ENCODE results near the gene GDF7. TPM values are rescaled to one million over a fixed set of nuclear protein-coding genes. Genes with fewer than 3 reads are reported as not detected.

The GDF7 gene
- total RNA-seq, 1 experiment from 2014 or later, result 0.04 TPM

- no peaks in the 10 kb centered on the region; the same call in 1 of the 2 replicates for H3K27me3 Mint-ChIP-seq (ENCODE audit: low read depth)
- WGBS (ENCODE audit: extremely low coverage, insufficient read length, low lambda C conversion rate), result no CpG with 5 or more reads among the region's 14 CpGs
Observed at GRCh38 chr2:20640411-20641122, 26.4 kb upstream of the GDF7 start.

More at GRCh38 chr2:20640411-20641122, 26.4 kb upstream of the GDF7 start:
- Histone ChIP-seq H4K5ac (ENCODE audit: insufficient read length, low read depth, low read length) (no peak overlapping the region), H2BK15ac (ENCODE audit: low read depth, low read length) (no peak overlapping the region), H3K79me2 (ENCODE audit: insufficient read depth, low read length) (no peaks in the 10 kb centered on the region), H3K79me1 (ENCODE audit: insufficient read depth, low read depth, low read length, poor library complexity, severe bottlenecking) (no peaks in the 10 kb centered on the region), H3K18ac (ENCODE audit: insufficient read length, low read depth, low read length) (no peak overlapping the region), H3T11ph (ENCODE audit: low read length) (no peak overlapping the region), H3K14ac (ENCODE audit: insufficient read depth, low read length) (no peak overlapping the region), H3K23me2 (ENCODE audit: insufficient read length, low read depth, low read length, poor library complexity, severe bottlenecking) (no peaks in the 10 kb centered on the region), H3K4ac (ENCODE audit: low read depth, low read length) (no peak overlapping the region), H2BK5ac (ENCODE audit: insufficient read length, low read length) (no peak overlapping the region), H2BK120ac (ENCODE audit: low read depth, low read length, poor library complexity, severe bottlenecking) (no peak overlapping the region), H4K8ac (replicated peaks; ENCODE audit: insufficient read length, low read depth, low read length) (no peak overlapping the region), H3K56ac (ENCODE audit: insufficient read length, low read depth, low read length) (no peak overlapping the region), H3K27ac (ENCODE audit: insufficient read length, low read depth, low read length) (no peak overlapping the region), H2AFZ (ENCODE audit: low read length) (no peak overlapping the region), H3K9ac (ENCODE audit: extremely low read depth, insufficient read length, low read length) (no peak overlapping the region), H2BK12ac (ENCODE audit: insufficient read length, low read depth, low read length) (no peak overlapping the region), H3K23ac (ENCODE audit: insufficient read length, low read depth, low read length) (no peak overlapping the region), H3K4me2 (ENCODE audit: insufficient read depth, insufficient read length, low read length) (no peak overlapping the region), H4K91ac (ENCODE audit: insufficient read length, low read depth, low read length) (no peak overlapping the region), H2AK5ac (ENCODE audit: insufficient read length, low read length) (no peak overlapping the region), H3K27me3 (ENCODE audit: insufficient read depth, low read length) (no peaks in the 10 kb centered on the region), H2BK20ac (ENCODE audit: low read depth, low read length, poor library complexity, severe bottlenecking) (no peak overlapping the region), H4K20me1 (ENCODE audit: control insufficient read depth, insufficient read depth, insufficient read length) (no peaks in the 10 kb centered on the region), H3K9me3 (ENCODE audit: control insufficient read depth, low read depth, low read length) (no peaks in the 10 kb centered on the region), H3K4me1 (ENCODE audit: insufficient read depth, low read length) (no peaks in the 10 kb centered on the region)
- Mint-ChIP-seq H3K27ac (no peak overlapping the region; a peak in 1 of 7 replicates), H3K36me3 (ENCODE audit: insufficient read depth in 1 of 3, low read depth in 3 of 3) (peaks cover 0 to 13% (median 4%) of the 10 kb centered on the region in 3 experiments; a peak in 4 of 7 replicates), H3K9me3 (no peaks in the 10 kb centered on the region; a peak in 1 of 5 replicates), H3K4me3 (no peak overlapping the region), H3K4me1 (peaks cover 3 to 4% of the 10 kb centered on the region in 2 experiments)
- no peak for TF ChIP-seq CTCF (conservative IDR thresholded peaks at IDR 0.05)
- DNase-seq, result no peak

All from H9 (cell line).